H1 (cell line): ENCODE measurements around the gene CAPN14. TPM values are rescaled to one million over a fixed set of nuclear protein-coding genes. Genes with fewer than 3 reads are reported as not detected.

Source experiments
- CREB1 ChIP-seq: IDR thresholded peaks from 2 replicates; pipeline ENCODE4 v1.6.1; 2012; ENCODE audit warnings: inconsistent platforms
- GTF2F1 ChIP-seq: IDR thresholded peaks from 2 replicates; pipeline ENCODE4 v1.6.1; 2012; ENCODE audit warnings: low read depth, low read length, improper control_type of control experiment, borderline replicate concordance
- HDAC6 ChIP-seq: IDR thresholded peaks from one replicate; pipeline ENCODE4 v1.7.1; 2012; ENCODE audit warnings: low read depth, mild to moderate bottlenecking, inconsistent platforms, low read length, moderate library complexity
- MAFK ChIP-seq: IDR thresholded peaks from 2 replicates; pipeline ENCODE4 v1.6.1; 2012; ENCODE audit warnings: low read depth, mild to moderate bottlenecking, improper control_type of control experiment, low read length
- polyA plus RNA-seq, 7 experiments: library from polyadenylated mRNA; depleted of rRNA in 3 of 7; stranded (reverse) in 5 of 7; unstranded in 2 of 7; fragments of >200 nt in 5 of 7; fragments of 200-250 nt in 2 of 7; gene quantifications; 1 replicate in 5 of 7; 2 replicates in 1 of 7; 4 replicates in 1 of 7; pipeline versions ENCODE4 v1.2.1 to v1.2.3, GENCODE V29; 2011 to 2013; ENCODE audit warnings: missing spikeins in 2 of 7, mixed read lengths in 2 of 7
- total RNA-seq: library from RNA; stranded (reverse); fragmentation: NEBNext Ultra II Directional; extraction: Animal tissue kit (Norgen Biotek cat#: 25700); gene quantifications from 2 replicates; pipeline ENCODE4 v1.2.1, GENCODE V29; 2021

CAPN14 gene
- total and polyA plus RNA-seq, 2 of the 8 experiments (the other 6 are each of a cell fraction or from before 2014, with no cell fraction given), result 0.07 TPM; not detected in 1

GRCh38 chr2:31202041-31202440 lies 15.3 kb downstream of the CAPN14 start (continued):
- TF ChIP-seq MAFK (no peak), CREB1 (no peak), GTF2F1 (no peak), HDAC6 (no peak)
